OCI-LY7 (cell line): ENCODE measurements around the gene NUP210. TPM values are rescaled to one million over a fixed set of nuclear protein-coding genes. Genes with fewer than 3 reads are reported as not detected.

Experiments used
- BruUV-seq: library from RNA; stranded (reverse); fragments of 400-500 nt; replicated peaks from 2 replicates; lab custom pipeline; 2021; lab: Mats Ljungman, UMichigan
- CTCF ChIA-PET: fragments of 300-600 bp; sonication (Branson Sonifier 250); formaldehyde crosslinking; loops from one replicate; lab custom pipeline; 2022; ENCODE audit warnings: antibody characterized with exemption; ENCODE audit not compliant: unreplicated experiment; lab: Charles Lee
- POLR2A ChIA-PET: fragments of 300-600 bp; sonication (Branson Sonifier 250); formaldehyde crosslinking; loops from one replicate; lab custom pipeline; 2022; ENCODE audit warnings: antibody characterized with exemption; lab: Charles Lee
- DNase-seq: peaks from one replicate; pipeline ENCODE4 v3.0.0-alpha.2; 2015; ENCODE audit warnings: low spot score
- H2AFZ ChIP-seq: fragments of 200-600 bp; sonication (generic), shearing (Covaris generic); 2 replicates; pipeline ENCODE4 v1.6.1; 2014; ENCODE audit warnings: mild to moderate bottlenecking, antibody characterized with exemption, low read length, moderate library complexity
- H3K27ac ChIP-seq: fragments of 200-600 bp; sonication (generic); 2 replicates; pipeline ENCODE4 v1.5.1; 2014; ENCODE audit warnings: mixed run types, low read depth, mild to moderate bottlenecking, moderate library complexity, low read length, inconsistent platforms; ENCODE audit not compliant: poor library complexity, severe bottlenecking
- H3K36me3 ChIP-seq: fragments of 200-600 bp; sonication (generic); 2 replicates; pipeline ENCODE4 v1.6.1; 2014; ENCODE audit warnings: mild to moderate bottlenecking, antibody characterized with exemption, low read length, moderate library complexity, mixed read lengths; ENCODE audit not compliant: insufficient read depth
- H3K4me1 ChIP-seq: fragments of 200-600 bp; sonication (generic); 2 replicates; pipeline ENCODE4 v1.5.1; 2014; ENCODE audit warnings: mild to moderate bottlenecking, low read length; ENCODE audit not compliant: insufficient read depth, poor library complexity, severe bottlenecking
- H3K4me2 ChIP-seq: fragments of 200-600 bp; sonication (generic); 2 replicates; pipeline ENCODE4 v1.6.1; 2014; ENCODE audit warnings: mild to moderate bottlenecking, low read length
- H3K4me3 ChIP-seq: fragments of 200-600 bp; sonication (generic); 2 replicates; pipeline ENCODE4 v1.5.1; 2014; ENCODE audit warnings: mild to moderate bottlenecking, low read depth, low read length; ENCODE audit not compliant: poor library complexity, severe bottlenecking
- H3K79me2 ChIP-seq: fragments of 200-600 bp; sonication (generic); 2 replicates; pipeline ENCODE4 v1.6.1; 2016; ENCODE audit warnings: low read depth, mild to moderate bottlenecking, low read length, moderate library complexity, mixed read lengths; ENCODE audit not compliant: insufficient read depth
- H3K9me2 ChIP-seq: fragments of 200-600 bp; sonication (generic); 2 replicates; pipeline ENCODE4 v1.6.1; 2016; ENCODE audit warnings: mild to moderate bottlenecking, low read length, mixed read lengths; ENCODE audit not compliant: insufficient read depth
- H3K9me3 ChIP-seq: fragments of 200-600 bp; sonication (generic); 2 replicates; pipeline ENCODE4 v1.6.1; 2014; ENCODE audit warnings: mild to moderate bottlenecking, mixed run types, low read length, mixed read lengths
- H4K20me1 ChIP-seq: fragments of 200-600 bp; sonication (generic); 2 replicates; pipeline ENCODE4 v1.6.1; 2014; ENCODE audit warnings: mild to moderate bottlenecking, antibody characterized with exemption, low read length, moderate library complexity, mixed read lengths; ENCODE audit not compliant: insufficient read depth
- CTCF ChIP-seq: fragments of 200-600 bp; sonication (generic); conservative IDR thresholded peaks from 2 replicates; pipeline ENCODE4 v1.5.1; 2014; ENCODE audit warnings: mild to moderate bottlenecking, antibody characterized with exemption, low read length, moderate library complexity, mixed read lengths
- EZH2phosphoT487 ChIP-seq: fragments of 200-600 bp; sonication (generic); IDR thresholded peaks from 2 replicates; pipeline ENCODE4 v1.6.1; 2018; ENCODE audit warnings: low read depth, borderline replicate concordance, mild to moderate bottlenecking, mixed run types, antibody characterized with exemption, low read length, moderate library complexity, mixed read lengths
- intact Hi-C: fragments of 100-400 bp; cut with micrococcal nuclease; formaldehyde crosslinking; loops from one replicate; pipeline ENCODE4 v1.10.0; 2022; ENCODE audit not compliant: unreplicated experiment
- total RNA-seq, 2 experiments: library from RNA; depleted of rRNA in 1 of 2; stranded (reverse); fragments of >200 nt in 1 of 2; shearing (Covaris generic) in 1 of 2; gene quantifications; 2 replicates each; pipeline ENCODE4 v1.2.3, GENCODE V29; 2014 to 2022

NUP210 gene
- total RNA-seq, 2 experiments from 2014 or later = 195 to 232 TPM

- TF ChIP-seq EZH2phosphoT487 (no peak), CTCF (peak; percentile 80)
- peaks cover 93% of the 10 kb centered on the region for H3K79me2 ChIP-seq
- peak overlapping the region; percentile 91 for H3K27ac ChIP-seq
- peaks cover 67% of the 10 kb centered on the region for H3K4me1 ChIP-seq
- intact Hi-C loops = no loop called here
- H3K36me3 ChIP-seq = peaks cover 62% of the 10 kb centered on the region
- no TSS peak for BruUV-seq
- ChIA-PET POLR2A (interaction anchor here (0.6 to 6.3 kb wide), 8 partner anchors 9 to 319 kb away, joined by 3 to 61 read pairs (median 4); no protein-coding TSS in a partner anchor), CTCF (interaction anchor here (0.7 to 3.4 kb wide), 3 partner anchors 11 to 37 kb away, joined by 4 to 13 read pairs (median 10); no protein-coding TSS in a partner anchor)
- peaks cover 30% of the 10 kb centered on the region for H4K20me1 ChIP-seq
- H3K9me2 ChIP-seq = no peaks in the 10 kb centered on the region
- peak overlapping the region; percentile 98 for H3K4me3 ChIP-seq
- peak overlapping the region; percentile 98 for H3K4me2 ChIP-seq
- DNase-seq = peak; percentile 45
- peaks cover 3% of the 10 kb centered on the region; the same call in 1 of the 2 replicates for H3K9me3 ChIP-seq
- H2AFZ ChIP-seq = no peak overlapping the region
Observed at GRCh38 chr3:13415997-13416793, 3.9 kb downstream of the NUP210 start.

- no TSS peak for BruUV-seq
- peak overlapping the region; percentile 91 for H3K27ac ChIP-seq
- peaks cover 59% of the 10 kb centered on the region for H3K4me1 ChIP-seq
- peaks cover 96% of the 10 kb centered on the region for H3K79me2 ChIP-seq
- H3K4me3 ChIP-seq = peak overlapping the region; percentile 98
- ChIA-PET POLR2A (interaction anchor here (0.7 to 6.3 kb wide), 7 partner anchors 9 to 274 kb away, joined by 3 to 61 read pairs (median 4); no protein-coding TSS in a partner anchor), CTCF (interaction anchor here (1.3 to 1.4 kb wide), 2 partner anchors 10 to 38 kb away, joined by 4 to 5 read pairs; no protein-coding TSS in a partner anchor)
- H2AFZ ChIP-seq = no peak overlapping the region
- peaks cover 5% of the 10 kb centered on the region; the same call in 1 of the 2 replicates for H3K9me3 ChIP-seq
- TF ChIP-seq EZH2phosphoT487 (no peak), CTCF (no peak)
- intact Hi-C loops = no loop called here
- H3K36me3 ChIP-seq = peaks cover 69% of the 10 kb centered on the region
- peak overlapping the region; percentile 98 for H3K4me2 ChIP-seq
- peak; percentile 31 for DNase-seq
- peaks cover 30% of the 10 kb centered on the region for H4K20me1 ChIP-seq
- H3K9me2 ChIP-seq = no peaks in the 10 kb centered on the region
Observed at GRCh38 chr3:13415236-13415986, 4.7 kb downstream of the NUP210 start.
